Activated CD8-positive, alpha-beta memory T cell treated with anti-CD3 and anti-CD28 coated beads for 24 hours (primary cell): ENCODE data around the gene RIN3.
A peak's percentile ranks its signal among the peaks of the same experiment; 100 is the strongest.

ENCODE experiments used
- DNase-seq: peaks from one replicate; pipeline ENCODE4 v3.0.0-alpha.2; 2020

The RIN3 gene

GRCh38 chr14:92484132-92484823 lies 29.3 kb upstream of the RIN3 start:
- DNase-seq, result no peak

GRCh38 chr14:92486881-92487280 lies 26.7 kb upstream of the RIN3 start:
- no peak for DNase-seq

- no peak for DNase-seq
Measured at GRCh38 chr14:92487513-92488133, 26.0 kb upstream of the RIN3 start.

GRCh38 chr14:92489394-92490238 lies 24.0 kb upstream of the RIN3 start:
- no peak for DNase-seq

GRCh38 chr14:92490239-92490959 lies 23.2 kb upstream of the RIN3 start:
- no peak for DNase-seq

GRCh38 chr14:92491782-92492181 lies 21.8 kb upstream of the RIN3 start:
- no peak for DNase-seq

GRCh38 chr14:92492258-92492657 lies 21.3 kb upstream of the RIN3 start:
- no peak for DNase-seq

- no peak for DNase-seq
Measured at GRCh38 chr14:92493024-92493423, 20.6 kb upstream of the RIN3 start.

GRCh38 chr14:92493492-92493891 lies 20.1 kb upstream of the RIN3 start:
- no peak for DNase-seq

- no peak for DNase-seq
Measured at GRCh38 chr14:92494512-92494911, 19.1 kb upstream of the RIN3 start.

- DNase-seq, result peak; percentile 24
Measured at GRCh38 chr14:92495027-92495426, 18.6 kb upstream of the RIN3 start.

- peak; percentile 26 for DNase-seq
Measured at GRCh38 chr14:92496191-92496857, 17.3 kb upstream of the RIN3 start.

- peak; percentile 45 for DNase-seq
Measured at GRCh38 chr14:92497391-92497790, 16.2 kb upstream of the RIN3 start.

- DNase-seq, result no peak
Measured at GRCh38 chr14:92499234-92499633, 14.3 kb upstream of the RIN3 start.

GRCh38 chr14:92500491-92500941 lies 13.1 kb upstream of the RIN3 start:
- DNase-seq, result no peak

GRCh38 chr14:92501891-92502351 lies 11.7 kb upstream of the RIN3 start:
- no peak for DNase-seq

- peak; percentile 40 for DNase-seq
Measured at GRCh38 chr14:92502541-92503286, 10.9 kb upstream of the RIN3 start.

- DNase-seq, result no peak
Measured at GRCh38 chr14:92503756-92504491, 9.7 kb upstream of the RIN3 start.

GRCh38 chr14:92505826-92506225 lies 7.8 kb upstream of the RIN3 start:
- no peak for DNase-seq

- no peak for DNase-seq
Measured at GRCh38 chr14:92506231-92506630, 7.3 kb upstream of the RIN3 start.
